Tibial artery (tissue), 4 donors: ENCODE data around the gene RCE1.

Experiments used
- DNase-seq, 2 donors: peaks; one replicate each; pipeline ENCODE4 v3.0.0-alpha.2; 2019
- H3K27ac ChIP-seq, 2 donors: fragments of 200-600 bp; sonication (generic) in 1 of 2; 1 replicate in 1 of 2; 2 replicates in 1 of 2; pipeline ENCODE4 v1.5.1; 2018 to 2019; ENCODE audit warnings: mild to moderate bottlenecking in 1 of 2
- H3K27me3 ChIP-seq, 2 donors: fragments of 200-600 bp; sonication (generic) in 1 of 2; one replicate each; pipeline versions ENCODE4 v1.5.1 to v1.6.0; 2016 to 2019
- H3K36me3 ChIP-seq, 3 donors: fragments of 200-600 bp; sonication (generic) in 2 of 3; one replicate each; pipeline ENCODE4 v1.5.1; 2016 to 2019; ENCODE audit warnings: mild to moderate bottlenecking in 2 of 3
- H3K4me1 ChIP-seq, 4 donors: fragments of 200-600 bp; sonication (generic) in 2 of 4; 1 replicate in 3 of 4; 2 replicates in 1 of 4; pipeline ENCODE4 v1.5.1; 2016 to 2019
- H3K4me3 ChIP-seq, 2 donors: fragments of 200-600 bp; sonication (generic) in 1 of 2; 1 replicate in 1 of 2; 2 replicates in 1 of 2; pipeline ENCODE4 v1.5.1; 2018 to 2019; ENCODE audit warnings: mild to moderate bottlenecking in 2 of 2
- H3K9me3 ChIP-seq, 3 donors: fragments of 200-600 bp; sonication (generic) in 1 of 3; one replicate each; pipeline ENCODE4 v1.5.1; 2016 to 2019
- intact Hi-C: fragments of 100-400 bp; cut with DNase I; formaldehyde crosslinking; loops from one replicate; pipeline ENCODE4 v1.15.0; 2023; ENCODE audit warnings: low total_unique reads
- TF ChIP-seq, protein P1 (sequence below), 2 experiments: fragments of 200-600 bp in 1 of 2; fragments of 450-650 bp in 1 of 2; IDR thresholded peaks; one replicate each; pipeline ENCODE4 v1.5.1; 2017 to 2019; ENCODE audit warnings: antibody characterized with exemption in 2 of 2, mild to moderate bottlenecking in 1 of 2, moderate library complexity in 1 of 2

RCE1 gene

GRCh38 chr11:66863428-66864125, 20.3 kb downstream of the RCE1 start:
- Histone ChIP-seq H3K9me3 (no peaks in the 10 kb centered on the region), H3K4me1 (no peaks in the 10 kb centered on the region), H3K27me3 (no peaks in the 10 kb centered on the region), H3K36me3 (peaks cover 0 to 69% (median 0%) of the 10 kb centered on the region in 3 donors), H3K27ac (no peak overlapping the region), H3K4me3 (no peak overlapping the region)
- DNase-seq = no peak
- intact Hi-C loops = no loop called here
- TF ChIP-seq, protein P1, sequence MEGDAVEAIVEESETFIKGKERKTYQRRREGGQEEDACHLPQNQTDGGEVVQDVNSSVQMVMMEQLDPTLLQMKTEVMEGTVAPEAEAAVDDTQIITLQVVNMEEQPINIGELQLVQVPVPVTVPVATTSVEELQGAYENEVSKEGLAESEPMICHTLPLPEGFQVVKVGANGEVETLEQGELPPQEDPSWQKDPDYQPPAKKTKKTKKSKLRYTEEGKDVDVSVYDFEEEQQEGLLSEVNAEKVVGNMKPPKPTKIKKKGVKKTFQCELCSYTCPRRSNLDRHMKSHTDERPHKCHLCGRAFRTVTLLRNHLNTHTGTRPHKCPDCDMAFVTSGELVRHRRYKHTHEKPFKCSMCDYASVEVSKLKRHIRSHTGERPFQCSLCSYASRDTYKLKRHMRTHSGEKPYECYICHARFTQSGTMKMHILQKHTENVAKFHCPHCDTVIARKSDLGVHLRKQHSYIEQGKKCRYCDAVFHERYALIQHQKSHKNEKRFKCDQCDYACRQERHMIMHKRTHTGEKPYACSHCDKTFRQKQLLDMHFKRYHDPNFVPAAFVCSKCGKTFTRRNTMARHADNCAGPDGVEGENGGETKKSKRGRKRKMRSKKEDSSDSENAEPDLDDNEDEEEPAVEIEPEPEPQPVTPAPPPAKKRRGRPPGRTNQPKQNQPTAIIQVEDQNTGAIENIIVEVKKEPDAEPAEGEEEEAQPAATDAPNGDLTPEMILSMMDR (IDR thresholded peaks at IDR 0.05) = no peak

DNA sequence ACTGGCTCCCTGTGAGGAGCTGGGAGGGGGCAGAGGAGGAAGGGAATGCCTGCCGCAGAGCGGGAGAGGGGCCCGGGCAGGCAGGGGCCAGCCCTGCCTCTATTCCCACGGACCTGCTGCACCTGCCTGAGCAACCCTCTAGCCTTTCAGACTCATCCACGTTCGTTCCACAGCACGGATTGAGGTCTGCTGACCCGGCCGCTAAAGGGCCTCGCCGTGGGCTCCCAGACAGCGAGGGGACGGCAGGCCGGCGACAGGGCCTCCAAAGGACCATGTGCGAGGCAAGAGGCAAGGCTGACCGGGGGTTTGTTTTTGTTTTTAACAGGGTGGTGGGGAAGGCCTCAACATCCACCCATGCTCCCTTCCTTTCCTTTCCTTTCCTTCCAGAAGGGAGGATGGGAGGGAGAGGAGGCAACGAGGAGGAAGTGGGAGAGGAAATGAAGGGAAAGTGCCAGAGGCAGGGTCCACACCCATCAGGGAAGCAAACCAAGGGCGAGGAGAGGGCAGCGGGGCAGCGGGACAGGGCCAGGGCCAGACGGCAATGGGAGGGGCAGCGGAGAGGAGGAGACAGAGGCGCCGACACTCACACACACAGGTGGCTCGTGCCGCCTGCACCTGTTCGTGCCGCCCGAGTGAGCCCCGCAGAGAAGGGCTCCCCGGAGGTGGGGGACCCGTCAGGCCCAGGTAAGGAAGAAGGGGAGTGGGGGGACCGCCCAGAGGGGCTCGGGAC, 21.1 kb downstream of the RCE1 start:
- TF ChIP-seq, protein P1 (IDR thresholded peaks at IDR 0.05) = no peak
- Histone ChIP-seq H3K9me3 (no peaks in the 10 kb centered on the region), H3K27ac (no peak overlapping the region), H3K27me3 (no peaks in the 10 kb centered on the region), H3K4me1 (no peaks in the 10 kb centered on the region), H3K36me3 (peaks cover 0 to 68% (median 0%) of the 10 kb centered on the region in 3 donors), H3K4me3 (no peak overlapping the region)
- intact Hi-C loops = no loop called here
- no peak for DNase-seq

GRCh38 chr11:66864924-66865697, 21.9 kb downstream of the RCE1 start:
- Histone ChIP-seq H3K4me1 (no peaks in the 10 kb centered on the region), H3K9me3 (no peaks in the 10 kb centered on the region), H3K27ac (no peak overlapping the region), H3K4me3 (no peak overlapping the region), H3K36me3 (peaks cover 2 to 68% (median 2%) of the 10 kb centered on the region in 3 donors), H3K27me3 (no peaks in the 10 kb centered on the region)
- TF ChIP-seq, protein P1 (IDR thresholded peaks at IDR 0.05) = no peak
- intact Hi-C loops = no loop called here
- DNase-seq = no peak

GRCh38 chr11:66866007-66866406, 22.8 kb downstream of the RCE1 start:
- Histone ChIP-seq H3K9me3 (no peaks in the 10 kb centered on the region), H3K27ac (no peak overlapping the region), H3K36me3 (peaks cover 6 to 68% (median 7%) of the 10 kb centered on the region in 3 donors), H3K4me3 (no peak overlapping the region), H3K4me1 (no peaks in the 10 kb centered on the region), H3K27me3 (no peaks in the 10 kb centered on the region)
- intact Hi-C loops = no loop called here
- TF ChIP-seq, protein P1 (IDR thresholded peaks at IDR 0.05) = no peak
- DNase-seq = no peak

- TF ChIP-seq, protein P1 (IDR thresholded peaks at IDR 0.05) = no peak
- H3K27me3 ChIP-seq = no peaks in the 10 kb centered on the region
- H3K4me3 ChIP-seq = no peak overlapping the region
- H3K36me3 ChIP-seq = peaks cover 7 to 68% (median 9%) of the 10 kb centered on the region in 3 donors
- H3K27ac ChIP-seq = no peak overlapping the region
- intact Hi-C loops = no loop called here
- H3K4me1 ChIP-seq = no peaks in the 10 kb centered on the region
- DNase-seq = no peak
- no peaks in the 10 kb centered on the region for H3K9me3 ChIP-seq
Measured at GRCh38 chr11:66866511-66866986, 23.3 kb downstream of the RCE1 start.
